Upper lobe of right lung (tissue), 1 donor: ENCODE measurements around the gene ANKRD24. TPM values are rescaled to one million over a fixed set of nuclear protein-coding genes. Genes with fewer than 3 reads are reported as not detected.

Experiments used
- ATAC-seq: fragments of 200-7000 bp; cut with Tn5 transposase; one replicate; pipeline ENCODE4 v1.9.1; 2020; ENCODE audit warnings: mild to moderate bottlenecking, moderate library complexity
- DNase-seq: peaks from one replicate; pipeline ENCODE4 v3.0.0-alpha.2; 2020
- H3K27ac ChIP-seq: fragments of 200-600 bp; one replicate; pipeline ENCODE4 v1.8.0; 2022
- H3K27me3 ChIP-seq: fragments of 200-600 bp; one replicate; pipeline ENCODE4 v1.8.0; 2022; ENCODE audit warnings: mild to moderate bottlenecking
- H3K36me3 ChIP-seq: fragments of 200-600 bp; one replicate; pipeline ENCODE4 v1.8.0; 2022
- H3K4me1 ChIP-seq: fragments of 200-600 bp; one replicate; pipeline ENCODE4 v1.8.0; 2022
- H3K4me3 ChIP-seq: fragments of 200-600 bp; one replicate; pipeline ENCODE4 v1.8.0; 2022; ENCODE audit warnings: mild to moderate bottlenecking
- H3K9me3 ChIP-seq: fragments of 200-600 bp; one replicate; pipeline ENCODE4 v1.8.0; 2022
- intact Hi-C: fragments of 100-400 bp; cut with DNase I; formaldehyde crosslinking; loops from one replicate; pipeline ENCODE4 v1.11.0; 2022
- total RNA-seq: library from RNA; stranded (reverse); fragmentation: NEBNext Ultra II Directional; extraction: Animal tissue kit (Norgen Biotek cat#: 25700); gene quantifications from one replicate; pipeline ENCODE4 v1.2.1, GENCODE V29; 2021
- TF ChIP-seq, protein P1 (sequence below): fragments of 200-600 bp; IDR thresholded peaks from one replicate; pipeline ENCODE4 v1.8.0; 2022; ENCODE audit warnings: antibody characterized with exemption
- donor health status: DM: no; HTN: yes; CAD: no; lungs with severe emphysema.

ANKRD24 gene
- total RNA-seq, 1 donor from 2014 or later, result 2.3 TPM

- no peak overlapping the region for H3K27ac ChIP-seq
- TF ChIP-seq, protein P1, sequence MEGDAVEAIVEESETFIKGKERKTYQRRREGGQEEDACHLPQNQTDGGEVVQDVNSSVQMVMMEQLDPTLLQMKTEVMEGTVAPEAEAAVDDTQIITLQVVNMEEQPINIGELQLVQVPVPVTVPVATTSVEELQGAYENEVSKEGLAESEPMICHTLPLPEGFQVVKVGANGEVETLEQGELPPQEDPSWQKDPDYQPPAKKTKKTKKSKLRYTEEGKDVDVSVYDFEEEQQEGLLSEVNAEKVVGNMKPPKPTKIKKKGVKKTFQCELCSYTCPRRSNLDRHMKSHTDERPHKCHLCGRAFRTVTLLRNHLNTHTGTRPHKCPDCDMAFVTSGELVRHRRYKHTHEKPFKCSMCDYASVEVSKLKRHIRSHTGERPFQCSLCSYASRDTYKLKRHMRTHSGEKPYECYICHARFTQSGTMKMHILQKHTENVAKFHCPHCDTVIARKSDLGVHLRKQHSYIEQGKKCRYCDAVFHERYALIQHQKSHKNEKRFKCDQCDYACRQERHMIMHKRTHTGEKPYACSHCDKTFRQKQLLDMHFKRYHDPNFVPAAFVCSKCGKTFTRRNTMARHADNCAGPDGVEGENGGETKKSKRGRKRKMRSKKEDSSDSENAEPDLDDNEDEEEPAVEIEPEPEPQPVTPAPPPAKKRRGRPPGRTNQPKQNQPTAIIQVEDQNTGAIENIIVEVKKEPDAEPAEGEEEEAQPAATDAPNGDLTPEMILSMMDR, result no peak
- H3K4me3 ChIP-seq, result no peak overlapping the region
- no peaks in the 10 kb centered on the region for H3K9me3 ChIP-seq
- peak; percentile 33 for ATAC-seq
- intact Hi-C loops, result no loop called here
- no peaks in the 10 kb centered on the region for H3K27me3 ChIP-seq
- DNase-seq, result no peak
- peaks cover 6% of the 10 kb centered on the region for H3K4me1 ChIP-seq
- no peaks in the 10 kb centered on the region for H3K36me3 ChIP-seq
Measured at GRCh38 chr19:4208385-4209094, 26.1 kb downstream of the ANKRD24 start.

DNA sequence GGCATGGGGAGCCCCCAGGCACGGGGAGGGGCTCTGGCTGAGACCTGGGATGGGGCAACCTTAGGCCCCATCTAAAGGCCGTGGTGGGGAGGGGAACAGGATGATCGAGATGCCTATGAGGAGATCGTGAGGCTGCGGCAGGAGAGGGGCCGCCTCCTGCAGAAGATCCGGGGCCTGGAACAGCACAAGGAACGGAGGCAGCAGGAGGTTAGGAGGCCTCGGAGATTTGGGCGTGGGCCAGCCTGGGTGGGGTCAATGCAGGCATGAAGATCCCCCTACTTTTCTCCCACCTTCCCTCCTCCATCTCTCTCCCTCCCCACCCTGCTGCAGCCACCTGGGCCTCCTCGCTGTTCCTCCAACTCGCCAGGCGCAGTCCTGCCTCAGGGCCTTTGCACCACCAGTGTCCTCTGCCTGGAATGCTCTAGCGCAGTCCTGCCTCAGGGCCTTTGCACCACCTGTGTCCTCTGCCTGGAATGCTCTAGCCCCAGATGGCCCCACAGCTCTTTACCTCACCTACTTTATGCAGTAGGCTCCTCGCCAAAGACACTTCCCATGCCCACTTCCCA lies 27.8 kb downstream of the ANKRD24 start:
- intact Hi-C loops, result no loop called here
- H3K36me3 ChIP-seq, result no peaks in the 10 kb centered on the region
- no peak overlapping the region for H3K27ac ChIP-seq
- DNase-seq, result no peak
- no peak for ATAC-seq
- H3K9me3 ChIP-seq, result no peaks in the 10 kb centered on the region
- H3K4me3 ChIP-seq, result no peak overlapping the region
- H3K4me1 ChIP-seq, result no peaks in the 10 kb centered on the region
- TF ChIP-seq, protein P1, result no peak
- no peaks in the 10 kb centered on the region for H3K27me3 ChIP-seq

DNA sequence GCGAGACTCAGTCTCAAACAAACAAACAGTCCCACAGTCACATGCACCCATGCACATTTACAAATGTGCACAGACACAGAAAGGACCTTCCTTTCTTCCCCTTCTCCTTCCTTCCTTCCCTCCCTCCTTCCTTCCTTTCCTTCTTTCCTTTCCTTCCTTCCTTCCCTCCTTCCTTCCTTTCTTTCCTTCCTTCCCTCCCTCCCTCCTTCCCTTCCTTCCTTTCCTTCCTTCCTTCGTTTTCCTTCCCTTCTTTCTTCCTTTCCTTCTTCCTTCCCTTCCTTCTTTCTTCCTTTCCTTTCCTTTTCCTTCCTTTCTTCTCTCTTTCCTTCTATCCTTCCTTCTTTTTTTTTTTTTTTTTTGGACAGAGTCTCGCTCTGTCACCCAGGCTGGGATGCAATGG lies 30.6 kb downstream of the ANKRD24 start:
- Histone ChIP-seq H3K27ac (no peak overlapping the region), H3K4me1 (no peaks in the 10 kb centered on the region), H3K9me3 (no peaks in the 10 kb centered on the region), H3K4me3 (no peak overlapping the region), H3K27me3 (no peaks in the 10 kb centered on the region), H3K36me3 (no peaks in the 10 kb centered on the region)
- DNase-seq (no peak), ATAC-seq (no peak)
- TF ChIP-seq, protein P1, result no peak
- intact Hi-C loops, result no loop called here

GRCh38 chr19:4215807-4216206 lies 33.3 kb downstream of the ANKRD24 start:
- no peak overlapping the region for H3K27ac ChIP-seq
- TF ChIP-seq, protein P1, result no peak
- H3K4me3 ChIP-seq, result no peak overlapping the region
- no peaks in the 10 kb centered on the region for H3K27me3 ChIP-seq
- DNase-seq, result no peak
- no peaks in the 10 kb centered on the region for H3K4me1 ChIP-seq
- no peaks in the 10 kb centered on the region for H3K36me3 ChIP-seq
- H3K9me3 ChIP-seq, result no peaks in the 10 kb centered on the region
- intact Hi-C loops, result no loop called here
- no peak for ATAC-seq

DNA sequence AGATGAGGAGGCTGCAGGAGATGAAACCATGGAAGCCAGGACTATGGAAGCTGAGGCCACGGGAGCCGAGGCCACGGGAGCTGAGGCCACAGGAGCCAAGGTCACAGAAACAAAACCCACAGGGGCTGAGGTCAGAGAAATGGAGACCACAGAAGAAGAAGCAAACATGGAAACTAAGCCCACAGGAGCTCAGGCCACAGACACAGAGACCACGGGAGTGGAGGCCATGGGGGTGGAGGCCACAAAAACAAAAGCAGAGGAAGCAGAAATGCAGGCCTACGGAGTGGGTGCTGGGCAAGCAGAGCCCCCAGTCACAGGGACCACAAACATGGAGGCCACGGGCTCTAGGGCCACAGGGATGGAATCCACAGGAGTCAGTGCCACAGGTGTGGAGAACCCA lies 34.4 kb downstream of the ANKRD24 start:
- H3K9me3 ChIP-seq, result no peaks in the 10 kb centered on the region
- ATAC-seq (peak; percentile 14), DNase-seq (no peak)
- H3K4me1 ChIP-seq, result no peaks in the 10 kb centered on the region
- no peak overlapping the region for H3K4me3 ChIP-seq
- TF ChIP-seq, protein P1, result no peak
- no peak overlapping the region for H3K27ac ChIP-seq
- H3K36me3 ChIP-seq, result no peaks in the 10 kb centered on the region
- H3K27me3 ChIP-seq, result no peaks in the 10 kb centered on the region
- intact Hi-C loops, result no loop called here
